Stimulated activated CD8-positive, alpha-beta memory T cell treated with anti-CD3 and anti-CD28 coated beads, Interleukin-4, amount 100 ng/mL, for 1 hour (primary cell): Measurements from ENCODE around the gene ARID5B.
"Not testable (repeated sequence)": the region's sequence is repeated elsewhere in the genome, so short reads cannot be mapped to it uniquely, and the experiment has no call there.

Experiments used
- DNase-seq, 2 donors: peaks; one replicate each; pipeline ENCODE4 v3.0.0-alpha.2; 2020; ENCODE audit warnings: low read depth in 2 of 2, low spot score in 1 of 2

The ARID5B gene

DNA sequence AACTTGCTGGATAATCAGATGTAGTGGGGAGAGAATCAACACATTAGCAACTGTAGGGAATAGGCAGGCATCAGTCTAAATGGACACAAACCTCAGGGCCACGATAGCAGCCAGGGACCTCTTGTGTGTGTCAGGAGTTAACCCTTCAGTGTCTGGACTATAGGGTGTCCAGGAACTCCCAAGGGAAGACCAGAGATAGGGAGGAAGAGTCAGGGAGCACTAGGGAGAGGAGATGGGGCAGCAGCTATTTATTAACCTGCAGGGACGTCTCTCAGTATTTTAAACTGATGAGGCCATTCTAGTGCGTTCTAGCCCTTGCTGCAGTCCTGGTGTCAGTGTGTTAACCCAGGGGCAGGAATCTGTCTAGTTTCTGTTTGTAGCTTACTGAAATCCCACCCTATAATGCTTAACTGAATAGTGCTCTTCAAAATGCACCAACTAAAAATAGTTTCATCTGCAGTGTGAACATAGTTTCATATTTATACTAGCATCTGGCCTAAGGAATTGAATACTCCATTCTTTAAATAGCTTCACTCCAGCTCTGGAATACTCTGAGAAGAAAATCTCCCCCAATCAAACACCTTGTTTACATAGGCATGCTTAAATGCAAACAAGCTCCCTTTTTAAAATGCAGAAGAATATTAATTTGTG is 62.7 kb downstream of the ARID5B start:
- DNase-seq, result no peak

GRCh38 chr10:61964949-61965702 is 63.6 kb downstream of the ARID5B start:
- no peak for DNase-seq

DNA sequence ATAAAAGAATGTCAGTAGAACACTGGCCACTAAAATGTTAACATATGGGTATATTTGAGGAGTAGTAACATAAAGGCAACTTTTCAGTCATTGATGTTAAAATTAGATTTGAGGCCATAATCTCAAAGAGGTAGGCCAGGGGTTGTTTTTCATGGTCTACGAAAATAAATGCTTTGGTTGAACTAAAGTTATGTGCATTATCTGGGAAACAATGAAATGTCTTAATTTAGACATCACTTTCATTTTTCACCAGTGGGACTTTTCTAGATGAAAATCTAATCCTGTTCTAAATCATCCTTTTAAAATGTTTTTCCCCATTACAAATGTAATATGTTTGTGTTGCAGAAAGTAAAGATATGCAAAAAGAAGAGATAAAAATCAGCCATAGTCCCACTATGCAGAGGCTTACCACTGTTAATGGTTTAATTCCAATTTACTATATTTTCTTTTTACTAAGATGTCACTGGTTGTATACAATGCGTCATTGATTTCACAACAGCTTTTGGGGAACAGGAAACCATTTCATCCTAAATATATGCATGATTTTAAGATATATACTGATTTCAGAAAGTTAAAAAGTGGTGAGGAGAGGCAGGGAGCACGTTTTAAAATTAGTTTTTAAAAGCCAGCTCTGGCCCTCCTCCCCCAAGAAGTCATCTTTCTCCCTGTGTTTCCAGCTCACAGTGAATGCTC is 64.3 kb downstream of the ARID5B start:
- no peak for DNase-seq

- DNase-seq, result no peak
Observed at GRCh38 chr10:61967298-61967697, 65.8 kb downstream of the ARID5B start.

DNA sequence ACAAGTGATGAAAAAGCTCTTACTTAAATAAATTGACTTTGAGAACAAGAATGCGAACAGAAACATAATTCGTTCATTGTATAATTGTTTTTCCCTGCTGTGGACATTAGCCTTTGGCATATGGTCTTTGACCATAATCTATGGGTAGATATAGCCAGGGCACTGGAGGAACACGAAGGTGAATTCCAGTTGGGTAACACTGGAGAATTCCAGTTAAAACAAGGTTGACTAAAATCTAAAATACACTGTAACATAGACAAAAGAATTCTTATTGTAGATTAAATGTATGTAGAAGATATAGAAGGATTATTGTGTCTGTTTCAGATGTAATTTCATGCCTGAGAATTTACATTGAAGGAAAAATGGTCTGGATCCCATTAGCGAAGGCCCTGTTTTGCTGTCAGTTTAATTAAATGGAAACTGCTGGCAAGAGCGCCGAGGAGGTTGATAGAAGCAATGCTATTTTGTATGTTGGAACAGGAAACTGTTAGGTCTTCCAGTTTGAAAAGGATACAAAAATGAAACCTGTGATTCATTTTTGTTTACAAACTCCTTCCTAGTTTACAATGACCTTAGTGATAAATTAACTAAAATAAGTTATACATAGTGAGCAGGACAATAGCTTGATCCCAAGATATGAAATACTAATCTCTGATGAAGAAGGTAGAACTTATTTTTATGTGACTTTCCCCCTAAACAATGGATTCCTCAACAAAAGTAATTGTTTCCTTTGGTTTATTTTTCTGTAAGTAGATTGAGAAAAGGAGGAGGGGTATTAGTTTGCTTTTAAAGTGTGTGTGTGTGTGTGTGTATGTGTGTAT is 68.9 kb downstream of the ARID5B start:
- DNase-seq, result no peak

GRCh38 chr10:61971003-61971325 is 69.5 kb downstream of the ARID5B start:
- no peak for DNase-seq

DNA sequence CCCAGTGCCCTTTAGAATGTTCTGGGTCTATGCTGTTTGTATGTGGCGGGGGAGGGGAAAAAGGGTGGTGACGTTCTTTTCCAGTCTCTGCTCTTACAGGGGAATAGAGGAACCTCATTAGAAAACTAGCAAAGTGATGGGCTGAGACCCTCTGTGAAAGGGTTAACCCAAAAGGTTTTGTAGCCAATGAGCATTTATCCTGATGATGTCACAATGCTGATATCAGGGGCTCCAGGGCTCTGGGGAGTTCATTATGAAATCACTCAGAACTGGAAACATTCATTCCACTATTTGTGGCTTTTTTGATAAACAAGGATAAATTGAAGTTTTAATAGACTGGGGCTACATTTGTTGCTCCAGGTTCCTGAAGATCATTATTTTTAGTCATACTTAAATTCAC is 71.7 kb downstream of the ARID5B start:
- DNase-seq, result no peak

DNA sequence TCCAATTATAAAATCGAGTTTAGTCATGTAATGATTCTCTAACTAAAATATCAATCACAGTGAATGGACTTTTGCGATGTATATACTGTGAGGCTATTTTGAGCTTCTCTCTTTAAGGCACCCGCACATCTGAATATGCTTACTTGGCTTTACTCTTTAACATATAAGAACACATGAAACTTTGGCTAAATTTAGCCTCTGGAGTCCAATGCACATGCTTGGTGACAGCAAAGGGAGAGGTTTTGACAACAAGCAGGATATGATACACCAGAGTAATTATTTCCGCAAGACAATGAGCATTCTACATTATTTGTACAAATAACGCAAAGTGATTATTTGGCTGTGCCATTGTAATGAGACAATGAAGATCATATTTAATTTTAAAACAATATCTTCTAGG is 72.4 kb downstream of the ARID5B start:
- DNase-seq, result no peak

GRCh38 chr10:61974601-61975390 is 73.3 kb downstream of the ARID5B start:
- no peak for DNase-seq

DNA sequence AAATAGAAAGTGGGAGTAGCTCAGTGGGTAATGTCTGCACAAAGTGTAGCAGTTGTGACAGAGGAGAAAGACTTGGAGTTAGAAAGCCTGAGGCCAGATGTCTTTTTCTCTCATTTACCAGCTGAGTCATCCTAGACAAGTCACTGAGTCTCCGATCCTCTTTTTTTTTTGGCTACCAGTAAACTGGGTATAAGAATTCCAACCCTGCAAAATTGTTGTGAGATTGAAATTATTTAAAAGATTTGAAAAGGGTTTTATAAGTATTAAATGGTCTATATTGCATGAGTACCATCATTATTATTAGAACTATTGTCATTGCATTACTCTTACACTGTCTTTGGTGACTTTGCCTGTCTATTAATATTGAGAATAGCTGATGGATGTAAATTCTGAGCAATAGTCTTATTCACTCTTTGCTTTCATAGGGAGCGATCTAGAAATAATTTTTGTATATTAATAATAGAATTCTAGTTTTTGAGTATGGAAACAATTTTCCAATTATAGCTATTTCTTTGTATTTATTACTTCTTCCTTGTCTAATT is 74.0 kb downstream of the ARID5B start:
- DNase-seq, result no peak

DNA sequence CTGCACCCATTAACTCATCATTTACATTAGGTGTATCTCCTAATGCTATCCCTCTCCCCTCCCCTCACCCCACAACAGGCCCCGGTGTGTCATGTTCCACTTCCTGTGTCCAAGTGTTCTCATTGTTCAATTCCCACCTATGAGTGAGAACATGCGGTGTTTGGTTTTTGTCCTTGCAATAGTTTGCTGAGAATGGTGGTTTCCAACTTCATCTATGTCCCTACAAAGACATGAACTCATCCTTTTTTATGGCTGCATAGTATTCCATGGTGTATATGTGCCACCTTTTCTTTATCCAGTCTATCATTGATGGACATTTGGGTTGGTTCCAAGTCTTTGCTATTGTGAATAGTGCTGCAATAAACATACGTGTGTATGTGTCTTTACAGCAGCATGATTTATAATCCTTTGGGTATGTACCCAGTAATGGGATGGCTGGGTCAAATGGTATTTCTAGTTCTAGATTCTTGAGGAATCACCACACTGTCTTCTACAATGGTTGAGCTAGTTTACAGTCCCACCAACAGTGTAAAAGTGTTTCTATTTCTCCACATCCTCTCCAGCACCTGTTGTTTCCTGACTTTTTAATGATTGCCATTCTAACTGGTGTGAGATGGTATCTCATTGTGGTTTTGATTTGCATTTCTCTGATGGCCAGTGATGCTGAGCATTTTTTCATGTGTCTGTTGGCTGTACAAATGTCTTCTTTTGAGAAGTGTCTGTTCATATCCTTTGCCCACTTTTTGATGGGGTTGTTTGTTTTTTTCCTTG is 75.6 kb downstream of the ARID5B start:
- not testable (repeated sequence) for DNase-seq

DNA sequence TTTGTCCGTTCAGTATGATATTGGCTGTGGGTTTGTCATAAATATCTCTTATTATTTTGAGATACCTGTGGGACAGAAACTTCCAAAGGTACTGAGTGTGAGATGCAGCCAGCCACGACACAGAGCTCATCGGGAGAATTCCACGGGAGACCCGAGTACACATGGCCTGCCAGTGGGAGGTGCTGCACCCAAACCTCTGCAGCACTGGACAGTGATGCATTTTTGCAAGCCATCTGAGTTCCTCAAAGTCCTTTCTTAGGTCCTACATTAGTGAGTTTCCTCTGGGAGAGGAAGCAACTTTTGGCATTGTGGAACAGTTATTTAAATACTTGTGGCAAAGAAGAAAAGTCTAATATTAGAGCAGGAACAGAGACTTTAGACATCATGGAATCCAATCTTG is 77.5 kb downstream of the ARID5B start:
- no peak for DNase-seq

DNA sequence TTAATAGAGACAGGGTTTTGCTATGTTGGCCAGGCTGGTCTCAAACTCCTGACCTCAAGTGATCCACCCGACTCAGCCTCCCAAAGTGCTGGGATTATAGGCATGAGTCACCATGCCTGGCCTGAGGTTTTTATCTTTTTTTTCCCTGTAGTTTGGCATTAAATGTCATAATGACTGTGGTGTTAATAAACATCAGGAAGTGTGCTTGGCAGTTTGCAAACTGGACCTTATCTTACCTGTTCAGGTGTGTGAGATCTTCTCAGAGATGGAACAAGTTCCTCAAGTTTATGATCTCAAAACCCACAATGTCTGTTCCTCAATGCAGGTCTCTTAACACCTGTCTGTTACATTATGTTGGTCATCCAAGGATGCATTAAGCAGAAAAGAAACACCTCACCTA is 80.0 kb downstream of the ARID5B start:
- no peak for DNase-seq

GRCh38 chr10:61983255-61983654 is 81.8 kb downstream of the ARID5B start:
- DNase-seq, result no peak

GRCh38 chr10:61984803-61985418 is 83.4 kb downstream of the ARID5B start:
- no peak for DNase-seq

GRCh38 chr10:61985715-61986114 is 84.2 kb downstream of the ARID5B start:
- DNase-seq, result no peak

- DNase-seq, result no peak
Observed at GRCh38 chr10:61986382-61986781, 84.9 kb downstream of the ARID5B start.

DNA sequence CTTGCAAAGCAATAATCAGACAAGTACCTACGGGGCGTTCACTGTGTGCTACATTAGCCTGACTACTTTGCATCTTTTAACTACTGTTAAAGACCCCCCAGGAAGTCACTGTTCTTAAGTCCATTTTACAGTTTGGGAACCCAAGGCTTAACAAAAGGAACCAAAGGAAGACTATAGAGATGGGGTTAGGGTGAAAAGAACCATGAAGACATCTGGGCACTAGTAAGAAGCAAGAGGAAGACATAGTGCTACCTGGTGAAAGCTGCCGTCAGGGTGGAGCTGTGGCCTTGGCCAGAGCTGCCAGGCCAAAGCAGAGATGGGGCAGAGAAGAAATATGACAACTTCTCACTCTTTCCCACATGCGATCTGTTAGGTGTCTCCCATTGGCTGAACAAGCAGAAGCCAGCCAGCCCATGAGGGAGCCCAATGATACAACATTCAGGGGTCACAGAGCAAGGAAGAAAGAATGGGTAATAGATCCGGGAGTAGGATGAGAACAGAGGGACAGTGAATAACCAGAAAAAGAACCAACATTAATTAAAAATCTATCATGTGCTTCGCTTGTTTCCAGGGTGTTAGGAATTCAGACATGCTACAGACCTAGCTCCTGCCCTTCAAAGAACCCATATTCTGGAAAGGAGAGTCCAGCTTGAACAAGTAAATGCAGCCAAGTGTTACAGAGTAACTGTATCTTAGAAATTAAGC is 85.4 kb downstream of the ARID5B start:
- DNase-seq, result no peak

- no peak for DNase-seq
Observed at GRCh38 chr10:61987537-61987936, 86.0 kb downstream of the ARID5B start.
